PC-3 (cell line): ENCODE data around the gene SKAP1. TPM values are rescaled to one million over a fixed set of nuclear protein-coding genes. Genes with fewer than 3 reads are reported as not detected.
A peak's percentile ranks its signal among the peaks of the same experiment; 100 is the strongest.

Source experiments
- ATAC-seq: fragments of 200-7000 bp; cut with Tn5 transposase; 2 replicates; pipeline ENCODE4 v1.9.1; 2020; ENCODE audit warnings: mild to moderate bottlenecking, moderate library complexity
- BruUV-seq: library from RNA; stranded (reverse); fragments of 400-500 nt; replicated peaks from 2 replicates; lab custom pipeline; 2021; lab: Mats Ljungman, UMichigan
- CTCF ChIA-PET: fragments of 300-600 bp; sonication (Branson Sonifier 250); formaldehyde crosslinking; loops from one replicate; lab custom pipeline; 2022; ENCODE audit warnings: antibody characterized with exemption; lab: Charles Lee
- POLR2A ChIA-PET: fragments of 300-600 bp; sonication (Branson Sonifier 250); formaldehyde crosslinking; loops from one replicate; lab custom pipeline; 2022; ENCODE audit warnings: antibody characterized with exemption; ENCODE audit not compliant: unreplicated experiment; lab: Charles Lee
- DNase-seq: peaks from one replicate; pipeline ENCODE4 v3.0.0-alpha.2; 2015
- H2AFZ ChIP-seq: fragments of 300-600 bp; sonication (generic); 2 replicates; pipeline ENCODE4 v1.6.0; 2016; ENCODE audit warnings: antibody characterized with exemption, low read length
- H3F3A ChIP-seq: fragments of 300-600 bp; sonication (generic); one replicate; pipeline ENCODE4 v1.6.0; 2017; ENCODE audit warnings: antibody characterized with exemption, low read length, control low read depth, mild to moderate bottlenecking; ENCODE audit not compliant: unreplicated experiment
- H3K27ac ChIP-seq: fragments of 300-600 bp; sonication (generic); 2 replicates; pipeline ENCODE4 v1.5.1; 2016; ENCODE audit warnings: mild to moderate bottlenecking, low read length
- H3K27me3 ChIP-seq: fragments of 300-600 bp; sonication (generic); 2 replicates; pipeline ENCODE4 v1.6.1; 2016; ENCODE audit warnings: low read length, mixed read lengths
- H3K36me3 ChIP-seq: fragments of 300-600 bp; sonication (generic); 2 replicates; pipeline ENCODE4 v1.6.1; 2016; ENCODE audit warnings: low read depth, mixed run types, low read length, mixed read lengths
- H3K4me1 ChIP-seq: fragments of 300-600 bp; sonication (generic); 2 replicates; pipeline ENCODE4 v1.5.1; 2016; ENCODE audit warnings: low read length; ENCODE audit not compliant: insufficient read depth
- H3K4me2 ChIP-seq: fragments of 300-600 bp; sonication (generic); 2 replicates; pipeline ENCODE4 v1.6.0; 2016; ENCODE audit warnings: low read length
- H3K4me3 ChIP-seq: fragments of 300-600 bp; sonication (generic); 2 replicates; pipeline ENCODE4 v1.5.1; 2016; ENCODE audit warnings: mild to moderate bottlenecking, low read length, mixed read lengths
- H3K79me2 ChIP-seq: fragments of 300-600 bp; sonication (generic); 2 replicates; pipeline ENCODE4 v1.6.1; 2017; ENCODE audit warnings: low read length, mixed read lengths
- H3K9ac ChIP-seq: fragments of 300-600 bp; sonication (generic); 2 replicates; pipeline ENCODE4 v1.6.0; 2016; ENCODE audit warnings: mild to moderate bottlenecking, low read length
- H3K9me2 ChIP-seq: fragments of 300-600 bp; sonication (generic); replicated peaks from 2 replicates; pipeline ENCODE4 v1.6.1; 2016; ENCODE audit warnings: mixed run types, low read length, mixed read lengths
- H3K9me3 ChIP-seq: fragments of 300-600 bp; sonication (generic); 2 replicates; pipeline ENCODE4 v1.6.1; 2016; ENCODE audit warnings: low read length, mixed read lengths
- H4K20me1 ChIP-seq: fragments of 300-600 bp; sonication (generic); 2 replicates; pipeline ENCODE4 v1.6.1; 2016; ENCODE audit warnings: low read length, mixed read lengths
- EZH2 ChIP-seq: fragments of 300-600 bp; sonication (generic); IDR thresholded peaks from one replicate; pipeline ENCODE4 v1.6.1; 2017; ENCODE audit warnings: antibody characterized with exemption, mild to moderate bottlenecking, low read length; ENCODE audit not compliant: unreplicated experiment
- EZH2phosphoT487 ChIP-seq: fragments of 300-600 bp; sonication (generic); IDR thresholded peaks from 2 replicates; pipeline ENCODE4 v1.6.1; 2018; ENCODE audit warnings: mild to moderate bottlenecking, antibody characterized with exemption, low read length, borderline replicate concordance
- intact Hi-C: fragments of 100-400 bp; cut with micrococcal nuclease; formaldehyde crosslinking; loops from 2 replicates; pipeline ENCODE4 v1.9.0; 2023
- total RNA-seq: library from RNA; depleted of rRNA; stranded (reverse); fragments of >200 nt; gene quantifications from 2 replicates; pipeline ENCODE4 v1.2.3, GENCODE V29; 2014
- TF ChIP-seq, protein P1 (sequence below): fragments of 300-600 bp; sonication (generic); conservative IDR thresholded peaks from 2 replicates; pipeline ENCODE4 v1.5.1; 2017; ENCODE audit warnings: antibody characterized with exemption, low read depth, mild to moderate bottlenecking, low read length

The SKAP1 gene
- total RNA-seq, 1 experiment from 2014 or later: not detected

DNA sequence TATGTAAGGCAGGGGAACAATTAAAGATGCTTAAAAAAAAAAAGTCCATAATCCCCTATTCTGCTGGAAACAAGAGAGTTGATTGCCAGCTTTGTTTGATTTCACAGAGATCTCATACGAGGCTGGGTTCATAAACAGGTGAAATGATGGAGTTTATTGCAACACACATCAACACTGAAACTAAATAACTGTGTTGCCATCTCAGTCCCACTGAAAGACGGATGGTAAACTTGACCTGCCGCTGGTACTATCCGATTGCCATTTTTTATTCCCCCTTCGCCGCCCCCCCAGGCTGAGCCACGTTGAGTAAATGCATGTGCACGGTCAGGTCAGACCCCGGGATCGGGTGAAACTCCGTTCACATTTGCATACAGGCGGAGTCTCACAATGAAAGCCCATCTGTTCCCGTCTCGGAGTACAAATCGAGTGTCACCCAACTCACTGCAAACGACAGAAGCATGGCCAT lies 119.2 kb downstream of the SKAP1 start:
- Histone ChIP-seq H3K9me3 (no peaks in the 10 kb centered on the region), H3F3A (no peaks in the 10 kb centered on the region), H4K20me1 (no peaks in the 10 kb centered on the region), H3K4me1 (no peaks in the 10 kb centered on the region), H2AFZ (no peak overlapping the region), H3K4me2 (no peak overlapping the region), H3K4me3 (no peak overlapping the region), H3K9ac (no peak overlapping the region), H3K27me3 (peaks cover 43% of the 10 kb centered on the region), H3K79me2 (no peaks in the 10 kb centered on the region), H3K27ac (no peak overlapping the region), H3K9me2 (no peaks in the 10 kb centered on the region), H3K36me3 (no peaks in the 10 kb centered on the region)
- ATAC-seq: no peak
- intact Hi-C loops: no loop called here
- no TSS peak for BruUV-seq
- CTCF ChIA-PET: no interaction called here
- TF ChIP-seq, protein P1, sequence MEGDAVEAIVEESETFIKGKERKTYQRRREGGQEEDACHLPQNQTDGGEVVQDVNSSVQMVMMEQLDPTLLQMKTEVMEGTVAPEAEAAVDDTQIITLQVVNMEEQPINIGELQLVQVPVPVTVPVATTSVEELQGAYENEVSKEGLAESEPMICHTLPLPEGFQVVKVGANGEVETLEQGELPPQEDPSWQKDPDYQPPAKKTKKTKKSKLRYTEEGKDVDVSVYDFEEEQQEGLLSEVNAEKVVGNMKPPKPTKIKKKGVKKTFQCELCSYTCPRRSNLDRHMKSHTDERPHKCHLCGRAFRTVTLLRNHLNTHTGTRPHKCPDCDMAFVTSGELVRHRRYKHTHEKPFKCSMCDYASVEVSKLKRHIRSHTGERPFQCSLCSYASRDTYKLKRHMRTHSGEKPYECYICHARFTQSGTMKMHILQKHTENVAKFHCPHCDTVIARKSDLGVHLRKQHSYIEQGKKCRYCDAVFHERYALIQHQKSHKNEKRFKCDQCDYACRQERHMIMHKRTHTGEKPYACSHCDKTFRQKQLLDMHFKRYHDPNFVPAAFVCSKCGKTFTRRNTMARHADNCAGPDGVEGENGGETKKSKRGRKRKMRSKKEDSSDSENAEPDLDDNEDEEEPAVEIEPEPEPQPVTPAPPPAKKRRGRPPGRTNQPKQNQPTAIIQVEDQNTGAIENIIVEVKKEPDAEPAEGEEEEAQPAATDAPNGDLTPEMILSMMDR: no peak
- no peak for TF ChIP-seq EZH2phosphoT487
- no peak for TF ChIP-seq EZH2
- POLR2A ChIA-PET: no interaction called here
- DNase-seq: no peak

DNA sequence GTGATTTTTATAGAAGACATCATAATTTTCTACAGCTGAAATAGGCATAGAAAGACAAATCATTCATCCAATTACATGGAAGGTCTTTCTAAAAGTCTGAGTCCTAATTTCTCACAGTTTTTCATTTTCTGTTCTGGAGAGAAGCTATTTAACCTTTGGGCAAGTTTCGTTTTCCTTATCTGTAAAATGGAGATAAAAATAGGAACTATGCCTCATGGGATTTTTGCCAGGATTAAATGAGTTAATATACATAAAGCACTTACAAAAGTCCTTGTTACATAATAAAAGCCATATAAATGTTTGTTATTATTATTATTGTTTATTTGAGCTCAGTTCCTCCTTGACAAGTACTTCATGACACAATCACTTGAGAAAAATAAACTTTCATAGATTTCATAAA lies 121.4 kb downstream of the SKAP1 start:
- intact Hi-C loops: loop anchor here (1.0 to 5.0 kb wide), 2 partner anchors 46 to 310 kb away; no protein-coding TSS in a partner anchor
- no peaks in the 10 kb centered on the region for H3K9me2 ChIP-seq
- H3K9ac ChIP-seq: no peak overlapping the region
- TF ChIP-seq EZH2: no peak
- TF ChIP-seq, protein P1: no peak
- no peak for TF ChIP-seq EZH2phosphoT487
- CTCF ChIA-PET: interaction anchor here (0.5 to 1.8 kb wide), 18 partner anchors 13 to 338 kb away, joined by 3 to 11 read pairs (median 4); partner anchors contain the start of gene CDK5RAP3
- 0 out of 2 replicates have a peak overlapping the region, but pooled peaks have one; percentile 1 for H2AFZ ChIP-seq
- H3K4me3 ChIP-seq: no peak overlapping the region
- H4K20me1 ChIP-seq: no peaks in the 10 kb centered on the region
- H3F3A ChIP-seq: no peaks in the 10 kb centered on the region
- POLR2A ChIA-PET: interaction anchor here (0.5 to 0.6 kb wide), 2 partner anchors 185 to 193 kb away, joined by 3 to 7 read pairs; no protein-coding TSS in a partner anchor
- no peaks in the 10 kb centered on the region for H3K9me3 ChIP-seq
- ATAC-seq: no peak
- H3K36me3 ChIP-seq: no peaks in the 10 kb centered on the region
- H3K79me2 ChIP-seq: no peaks in the 10 kb centered on the region
- no peak overlapping the region for H3K27ac ChIP-seq
- no peak overlapping the region for H3K4me2 ChIP-seq
- no peak for DNase-seq
- H3K27me3 ChIP-seq: peaks cover 37% of the 10 kb centered on the region
- no TSS peak for BruUV-seq
- H3K4me1 ChIP-seq: no peaks in the 10 kb centered on the region
